H9 (cell line): ENCODE measurements around the gene NOL11. TPM values are rescaled to one million over a fixed set of nuclear protein-coding genes. Genes with fewer than 3 reads are reported as not detected.

Experiments used
- DNase-seq: peaks from one replicate; pipeline ENCODE4 v3.0.0-alpha.2; 2017
- H2AFZ ChIP-seq: one replicate; pipeline ENCODE4 v1.6.1; 2013; ENCODE audit warnings: mild to moderate bottlenecking, low read length, control low read depth, moderate library complexity
- H2AK5ac ChIP-seq: 2 replicates; pipeline ENCODE4 v1.6.1; 2013; ENCODE audit warnings: low read length, control low read depth, mixed read lengths; ENCODE audit not compliant: insufficient read length
- H2BK120ac ChIP-seq: one replicate; pipeline ENCODE4 v1.6.1; 2013; ENCODE audit warnings: low read depth, mild to moderate bottlenecking, low read length, control low read depth, inconsistent platforms; ENCODE audit not compliant: poor library complexity, severe bottlenecking
- H2BK12ac ChIP-seq: 2 replicates; pipeline ENCODE4 v1.6.1; 2013; ENCODE audit warnings: low read length, control low read depth, mixed read lengths, low read depth; ENCODE audit not compliant: insufficient read length
- H2BK15ac ChIP-seq: 2 replicates; pipeline ENCODE4 v1.6.1; 2013; ENCODE audit warnings: low read depth, low read length, control low read depth
- H2BK20ac ChIP-seq: one replicate; pipeline ENCODE4 v1.6.1; 2013; ENCODE audit warnings: low read depth, mild to moderate bottlenecking, low read length, control low read depth, inconsistent platforms; ENCODE audit not compliant: poor library complexity, severe bottlenecking
- H2BK5ac ChIP-seq: 2 replicates; pipeline ENCODE4 v1.6.1; 2013; ENCODE audit warnings: low read length, control low read depth, mixed read lengths; ENCODE audit not compliant: insufficient read length
- H3K14ac ChIP-seq: 2 replicates; pipeline ENCODE4 v1.6.1; 2013; ENCODE audit warnings: low read length, control low read depth; ENCODE audit not compliant: insufficient read depth
- H3K18ac ChIP-seq: 2 replicates; pipeline ENCODE4 v1.6.1; 2013; ENCODE audit warnings: low read depth, mild to moderate bottlenecking, mixed read lengths, low read length, control low read depth; ENCODE audit not compliant: insufficient read length
- H3K23ac ChIP-seq: 2 replicates; pipeline ENCODE4 v1.6.1; 2013; ENCODE audit warnings: low read length, control low read depth, mixed read lengths, low read depth; ENCODE audit not compliant: insufficient read length
- H3K23me2 ChIP-seq: 2 replicates; pipeline ENCODE4 v1.6.1; 2013; ENCODE audit warnings: low read depth, mild to moderate bottlenecking, mixed read lengths, low read length, control low read depth; ENCODE audit not compliant: insufficient read length, poor library complexity, severe bottlenecking
- H3K27ac ChIP-seq: 2 replicates; pipeline ENCODE4 v1.5.1; 2013; ENCODE audit warnings: low read length, control low read depth, mixed read lengths, low read depth; ENCODE audit not compliant: insufficient read length
- H3K27me3 ChIP-seq: 2 replicates; pipeline ENCODE4 v1.6.1; 2013; ENCODE audit warnings: low read length, control low read depth, inconsistent platforms; ENCODE audit not compliant: insufficient read depth
- H3K4ac ChIP-seq: 2 replicates; pipeline ENCODE4 v1.6.1; 2013; ENCODE audit warnings: low read depth, mild to moderate bottlenecking, control low read depth, inconsistent platforms, low read length, moderate library complexity
- H3K4me1 ChIP-seq: 2 replicates; pipeline ENCODE4 v1.6.1; 2013; ENCODE audit warnings: low read length, control low read depth, inconsistent platforms; ENCODE audit not compliant: insufficient read depth
- H3K4me2 ChIP-seq: 2 replicates; pipeline ENCODE4 v1.6.1; 2013; ENCODE audit warnings: low read length, control low read depth, mixed read lengths; ENCODE audit not compliant: insufficient read length, insufficient read depth
- H3K56ac ChIP-seq: 2 replicates; pipeline ENCODE4 v1.6.1; 2013; ENCODE audit warnings: low read depth, mild to moderate bottlenecking, mixed read lengths, low read length, control low read depth; ENCODE audit not compliant: insufficient read length
- H3K79me1 ChIP-seq: 2 replicates; pipeline ENCODE4 v1.6.1; 2013; ENCODE audit warnings: low read depth, mild to moderate bottlenecking, moderate library complexity, low read length, control low read depth, inconsistent platforms; ENCODE audit not compliant: insufficient read depth, poor library complexity, severe bottlenecking
- H3K79me2 ChIP-seq: 2 replicates; pipeline ENCODE4 v1.6.1; 2013; ENCODE audit warnings: low read length, control low read depth, inconsistent platforms; ENCODE audit not compliant: insufficient read depth
- H3K9ac ChIP-seq: 2 replicates; pipeline ENCODE4 v1.6.1; 2013; ENCODE audit warnings: low read length, control low read depth, mixed read lengths; ENCODE audit not compliant: insufficient read length; ENCODE audit errors: extremely low read depth
- H3K9me3 ChIP-seq: one replicate; pipeline ENCODE4 v1.6.1; 2013; ENCODE audit warnings: low read depth, low read length, inconsistent platforms; ENCODE audit not compliant: control insufficient read depth
- H3T11ph ChIP-seq: one replicate; pipeline ENCODE4 v1.6.1; 2013; ENCODE audit warnings: mild to moderate bottlenecking, low read length, control low read depth, inconsistent platforms
- H4K20me1 ChIP-seq: one replicate; pipeline ENCODE4 v1.6.1; 2013; ENCODE audit not compliant: control insufficient read depth, insufficient read length, insufficient read depth
- H4K5ac ChIP-seq: 2 replicates; pipeline ENCODE4 v1.6.1; 2013; ENCODE audit warnings: low read depth, mild to moderate bottlenecking, mixed read lengths, low read length, control low read depth; ENCODE audit not compliant: insufficient read length
- H4K8ac ChIP-seq: replicated peaks from 2 replicates; pipeline ENCODE4 v1.6.1; 2013; ENCODE audit warnings: low read length, control low read depth, mixed read lengths, low read depth; ENCODE audit not compliant: insufficient read length
- H4K91ac ChIP-seq: 2 replicates; pipeline ENCODE4 v1.6.1; 2013; ENCODE audit warnings: low read depth, mild to moderate bottlenecking, moderate library complexity, mixed read lengths, low read length, control low read depth; ENCODE audit not compliant: insufficient read length
- H3K27ac Mint-ChIP-seq, 3 experiments: 2 replicates in 2 of 3; 3 replicates in 1 of 3; pipeline ENCODE4 v1.8.0; 2020 to 2021; ENCODE audit warnings: mixed read lengths in 3 of 3, mild to moderate bottlenecking in 1 of 3, moderate library complexity in 1 of 3
- H3K27me3 Mint-ChIP-seq: 2 replicates; pipeline ENCODE4 v1.8.0; 2021; ENCODE audit warnings: low read depth, mild to moderate bottlenecking, moderate library complexity, mixed read lengths
- H3K36me3 Mint-ChIP-seq, 3 experiments: 2 replicates in 2 of 3; 3 replicates in 1 of 3; pipeline ENCODE4 v1.8.0; 2020 to 2021; ENCODE audit warnings: low read depth in 3 of 3, mixed read lengths in 3 of 3; ENCODE audit not compliant: insufficient read depth in 1 of 3
- H3K4me1 Mint-ChIP-seq, 2 experiments: 2 replicates each; pipeline ENCODE4 v1.8.0; 2020; ENCODE audit warnings: mixed read lengths in 2 of 2
- H3K4me3 Mint-ChIP-seq, 2 experiments: 2 replicates in 1 of 2; 3 replicates in 1 of 2; pipeline ENCODE4 v1.8.0; 2020 to 2021; ENCODE audit warnings: mild to moderate bottlenecking in 2 of 2, mixed read lengths in 2 of 2, moderate library complexity in 1 of 2
- H3K9me3 Mint-ChIP-seq, 2 experiments: 2 replicates in 1 of 2; 3 replicates in 1 of 2; pipeline ENCODE4 v1.8.0; 2020; ENCODE audit warnings: mild to moderate bottlenecking in 2 of 2, mixed read lengths in 2 of 2, moderate library complexity in 1 of 2
- WGBS: extraction: QIAGEN DNeasy Blood & Tissue Kit; methylation state at CpG from one replicate; pipeline ENCODE4 v1.1.7; 2013; ENCODE audit warnings: missing lambda C conversion rate, low lambda C conversion rate, mixed read lengths; ENCODE audit not compliant: insufficient read length; ENCODE audit errors: extremely low coverage; 5-methylcytosine and 5-hydroxymethylcytosine counted together
- total RNA-seq: library from RNA; stranded (reverse); gene quantifications from 2 replicates; pipeline ENCODE4 v1.2.1, GENCODE V29; 2021
- TF ChIP-seq, protein P1 (sequence below): fragments of 200-600 bp; sonication (generic); conservative IDR thresholded peaks from 3 replicates; pipeline ENCODE4 v1.8.0; 2021; ENCODE audit warnings: antibody characterized with exemption, mild to moderate bottlenecking

NOL11 gene
- total RNA-seq, 1 experiment from 2014 or later, result 114 TPM

DNA sequence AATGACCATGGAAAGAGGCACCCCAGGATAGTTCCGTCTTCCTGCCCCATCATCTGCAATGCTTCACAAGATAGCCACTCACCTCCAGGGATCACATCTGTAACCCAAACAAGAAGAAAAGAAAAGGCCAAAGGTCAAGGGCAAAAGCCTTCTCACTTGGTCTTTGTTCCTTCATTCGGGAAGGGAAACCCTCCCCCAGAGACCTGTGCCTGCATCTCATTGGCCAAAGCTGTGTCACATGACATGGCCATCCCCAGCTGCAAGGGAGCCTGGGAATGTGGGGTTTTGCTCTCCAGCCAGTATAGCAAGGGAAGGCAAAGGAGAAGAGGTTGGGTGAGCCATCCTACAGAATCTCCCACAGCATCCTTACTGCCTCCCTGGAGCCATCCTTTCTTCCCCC is 47.9 kb downstream of the NOL11 start:
- Histone ChIP-seq H3K27ac (no peak overlapping the region), H4K8ac (no peak overlapping the region), H2BK120ac (no peak overlapping the region), H2BK20ac (no peak overlapping the region), H3K9me3 (no peaks in the 10 kb centered on the region), H2BK12ac (no peak overlapping the region), H2AFZ (no peak overlapping the region), H3K9ac (no peak overlapping the region), H3K4me1 (no peaks in the 10 kb centered on the region), H3K4me2 (no peak overlapping the region), H2AK5ac (no peak overlapping the region), H4K91ac (no peak overlapping the region), H3K18ac (no peak overlapping the region), H3T11ph (no peak overlapping the region), H3K79me2 (no peaks in the 10 kb centered on the region), H3K23ac (no peak overlapping the region), H3K56ac (no peak overlapping the region), H3K79me1 (no peaks in the 10 kb centered on the region), H3K4ac (no peak overlapping the region), H2BK15ac (no peak overlapping the region), H4K5ac (no peak overlapping the region), H3K14ac (no peak overlapping the region), H3K27me3 (no peaks in the 10 kb centered on the region), H2BK5ac (no peak overlapping the region), H3K23me2 (no peaks in the 10 kb centered on the region), H4K20me1 (no peaks in the 10 kb centered on the region)
- Mint-ChIP-seq H3K36me3 (no peaks in the 10 kb centered on the region; a peak in 1 of 7 replicates), H3K9me3 (no peaks in the 10 kb centered on the region), H3K27me3 (no peaks in the 10 kb centered on the region), H3K27ac (0 out of 7 replicates have a peak overlapping the region, but pooled peaks of 1 of the 3 experiments have one; percentile 9), H3K4me3 (no peak overlapping the region), H3K4me1 (peaks cover 0 to 10% of the 10 kb centered on the region in 2 experiments; a peak in 3 of 4 replicates)
- WGBS, result no CpG with 5 or more reads among the region's 2 CpGs
- TF ChIP-seq, protein P1, sequence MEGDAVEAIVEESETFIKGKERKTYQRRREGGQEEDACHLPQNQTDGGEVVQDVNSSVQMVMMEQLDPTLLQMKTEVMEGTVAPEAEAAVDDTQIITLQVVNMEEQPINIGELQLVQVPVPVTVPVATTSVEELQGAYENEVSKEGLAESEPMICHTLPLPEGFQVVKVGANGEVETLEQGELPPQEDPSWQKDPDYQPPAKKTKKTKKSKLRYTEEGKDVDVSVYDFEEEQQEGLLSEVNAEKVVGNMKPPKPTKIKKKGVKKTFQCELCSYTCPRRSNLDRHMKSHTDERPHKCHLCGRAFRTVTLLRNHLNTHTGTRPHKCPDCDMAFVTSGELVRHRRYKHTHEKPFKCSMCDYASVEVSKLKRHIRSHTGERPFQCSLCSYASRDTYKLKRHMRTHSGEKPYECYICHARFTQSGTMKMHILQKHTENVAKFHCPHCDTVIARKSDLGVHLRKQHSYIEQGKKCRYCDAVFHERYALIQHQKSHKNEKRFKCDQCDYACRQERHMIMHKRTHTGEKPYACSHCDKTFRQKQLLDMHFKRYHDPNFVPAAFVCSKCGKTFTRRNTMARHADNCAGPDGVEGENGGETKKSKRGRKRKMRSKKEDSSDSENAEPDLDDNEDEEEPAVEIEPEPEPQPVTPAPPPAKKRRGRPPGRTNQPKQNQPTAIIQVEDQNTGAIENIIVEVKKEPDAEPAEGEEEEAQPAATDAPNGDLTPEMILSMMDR, result no peak
- no peak for DNase-seq
